Upper lobe of left lung (tissue), 4 donors: ENCODE data around the gene MSL2.
"Not testable (repeated sequence)": the region's sequence is repeated elsewhere in the genome, so short reads cannot be mapped to it uniquely, and the experiment has no call there.

Source experiments
- CTCF ChIP-seq, 6 experiments: fragments of 450-650 bp in 4 of 6; fragments of 200-600 bp in 2 of 6; sonication (generic) in 2 of 6; IDR thresholded peaks; one replicate each; pipeline ENCODE4 v1.5.1; 2016 to 2019; ENCODE audit warnings: antibody characterized with exemption in 6 of 6
- EP300 ChIP-seq, 4 donors: sonication (generic); formaldehyde crosslinking; IDR thresholded peaks; one replicate each; pipeline ENCODE4 v1.5.1; 2017; ENCODE audit warnings: antibody characterized with exemption in 4 of 4, control low read depth in 2 of 4
- POLR2A ChIP-seq, 4 donors: fragments of 450-650 bp; IDR thresholded peaks; one replicate each; pipeline ENCODE4 v1.5.1; 2016 to 2017; ENCODE audit warnings: antibody characterized with exemption in 4 of 4, mild to moderate bottlenecking in 2 of 4
- POLR2AphosphoS5 ChIP-seq, 2 donors: sonication (generic); formaldehyde crosslinking; IDR thresholded peaks; one replicate each; pipeline ENCODE4 v1.5.1; 2017; ENCODE audit warnings: antibody characterized with exemption in 2 of 2

GRCh38 chr3:136144397-136144796, 51.7 kb downstream of the MSL2 start:
- TF ChIP-seq POLR2AphosphoS5, CTCF, POLR2A, EP300 (IDR thresholded peaks at IDR 0.05): not testable (repeated sequence)
